GM18951 (cell line): ENCODE data around the gene FCRL1.

Source experiments
- POLR2A ChIP-seq: IDR thresholded peaks from 4 replicates; pipeline ENCODE4 v1.6.1; 2011; ENCODE audit warnings: mild to moderate bottlenecking; ENCODE audit not compliant: insufficient read length, insufficient read depth; ENCODE audit errors: extremely low read depth
- in situ Hi-C: fragments of 300-500 bp; cut with MboI; formaldehyde crosslinking; loops from one replicate; pipeline ENCODE4 v1.12.0; 2022; ENCODE audit warnings: low sequenced_read_pairs, mixed read lengths, inconsistent platforms; ENCODE audit not compliant: unreplicated experiment

FCRL1 gene

DNA sequence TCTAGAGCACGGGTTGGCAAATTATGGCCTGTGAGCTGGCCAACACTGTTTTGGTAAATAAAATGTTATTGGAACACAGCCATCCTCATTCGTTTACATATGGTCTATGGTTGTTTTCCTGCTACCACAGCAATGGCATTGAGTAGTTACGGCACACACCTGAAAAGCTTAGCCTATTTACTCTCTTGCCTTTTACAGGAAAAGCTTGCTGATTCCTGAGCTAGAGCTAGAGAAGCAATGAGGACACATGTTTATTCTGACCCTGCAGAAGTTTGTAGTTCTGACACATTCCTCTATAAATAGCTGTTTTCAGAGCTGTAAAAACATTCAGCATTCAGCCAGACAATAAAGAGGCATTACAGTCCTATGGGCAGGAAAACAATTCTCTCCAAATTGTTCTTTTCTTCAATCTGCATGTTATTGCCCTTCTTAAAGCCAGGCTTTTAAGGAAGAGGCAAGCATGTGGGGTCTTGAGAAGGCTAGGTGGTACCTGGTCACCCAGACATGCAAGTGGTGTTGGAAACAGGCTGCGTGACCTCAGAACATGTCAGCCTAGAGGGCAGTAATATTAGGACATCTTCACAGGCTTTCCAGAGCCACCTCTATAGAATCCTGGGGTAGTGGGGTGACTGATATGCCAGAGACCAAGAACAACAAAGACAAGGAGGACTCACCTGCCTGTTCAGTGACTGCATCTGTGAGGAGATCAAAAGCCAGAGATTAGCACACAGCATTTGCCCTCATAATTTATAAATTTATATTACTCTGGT is 44.6 kb downstream of the FCRL1 start:
- in situ Hi-C loops: no loop called here
- no peak for TF ChIP-seq POLR2A

DNA sequence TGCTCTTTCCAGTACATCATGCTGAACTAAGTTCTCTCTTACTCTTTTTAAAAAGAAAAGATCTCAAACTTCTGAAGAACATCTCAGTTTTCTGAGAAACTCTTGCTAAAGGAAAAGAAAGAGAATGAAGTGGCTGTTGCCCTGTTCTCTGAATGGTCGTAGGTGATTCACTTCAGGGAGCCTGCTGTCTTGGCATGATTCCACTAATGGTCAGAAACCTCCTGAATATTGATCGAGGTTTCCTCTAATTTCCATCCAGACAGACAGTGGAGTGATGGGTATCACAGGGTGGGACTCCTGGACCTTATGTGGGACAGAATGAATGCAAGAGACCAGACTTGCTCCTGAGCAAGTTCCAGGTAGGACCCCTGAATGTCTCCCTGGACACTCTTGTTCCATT is 45.5 kb downstream of the FCRL1 start:
- no peak for TF ChIP-seq POLR2A
- in situ Hi-C loops: no loop called here

- in situ Hi-C loops: no loop called here
Measured at GRCh38 chr1:157773493-157774350, 46.2 kb downstream of the FCRL1 start.

GRCh38 chr1:157771661-157772425 is 48.1 kb downstream of the FCRL1 start:
- no peak for TF ChIP-seq POLR2A
- in situ Hi-C loops: no loop called here

More at GRCh38 chr1:157773493-157774350, 46.2 kb downstream of the FCRL1 start:
- TF ChIP-seq POLR2A: no peak

- TF ChIP-seq POLR2A: no peak
- in situ Hi-C loops: no loop called here
Measured at GRCh38 chr1:157770442-157771043, 49.4 kb downstream of the FCRL1 start.

DNA sequence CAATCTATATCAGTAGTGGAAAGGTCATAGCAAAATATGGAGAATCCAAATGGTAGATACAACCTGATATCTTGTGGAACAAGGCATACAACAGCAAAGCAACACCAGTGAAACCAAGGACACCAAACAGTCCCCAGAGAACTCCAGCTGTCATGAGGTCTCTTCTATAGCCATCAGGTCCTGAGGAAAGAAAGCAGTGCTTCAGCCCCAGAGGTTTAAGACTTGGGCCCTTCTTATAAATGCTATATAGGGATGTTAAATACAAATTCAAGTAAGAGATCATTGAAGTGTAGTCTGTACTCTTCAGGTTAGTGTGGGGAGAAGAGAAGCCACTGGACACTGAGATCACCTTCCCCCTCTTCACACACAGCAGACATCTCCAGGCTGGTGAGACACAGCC is 53.1 kb downstream of the FCRL1 start:
- TF ChIP-seq POLR2A: no peak
- in situ Hi-C loops: no loop called here

- in situ Hi-C loops: no loop called here
- TF ChIP-seq POLR2A: no peak
Measured at GRCh38 chr1:157758018-157758417, 61.9 kb downstream of the FCRL1 start.

DNA sequence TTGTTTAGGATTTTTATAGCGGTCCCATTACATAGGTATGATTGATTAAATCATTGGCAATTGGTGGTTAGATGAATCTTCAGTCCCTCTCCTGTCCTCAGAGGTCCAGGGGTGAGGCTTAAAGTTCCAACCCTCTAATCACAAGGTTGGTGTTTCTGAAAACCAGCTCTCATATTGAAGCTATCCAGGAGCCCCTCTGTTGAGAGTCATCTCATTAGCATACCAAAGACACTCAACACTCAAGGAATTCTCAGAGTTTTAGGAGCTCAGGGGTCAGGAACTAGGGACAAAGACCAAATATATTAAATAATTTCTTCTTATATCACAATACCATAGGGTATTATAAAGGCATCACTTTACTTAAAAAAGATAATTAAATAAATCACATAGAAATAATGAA is 66.3 kb downstream of the FCRL1 start:
- in situ Hi-C loops: no loop called here
- no peak for TF ChIP-seq POLR2A

DNA sequence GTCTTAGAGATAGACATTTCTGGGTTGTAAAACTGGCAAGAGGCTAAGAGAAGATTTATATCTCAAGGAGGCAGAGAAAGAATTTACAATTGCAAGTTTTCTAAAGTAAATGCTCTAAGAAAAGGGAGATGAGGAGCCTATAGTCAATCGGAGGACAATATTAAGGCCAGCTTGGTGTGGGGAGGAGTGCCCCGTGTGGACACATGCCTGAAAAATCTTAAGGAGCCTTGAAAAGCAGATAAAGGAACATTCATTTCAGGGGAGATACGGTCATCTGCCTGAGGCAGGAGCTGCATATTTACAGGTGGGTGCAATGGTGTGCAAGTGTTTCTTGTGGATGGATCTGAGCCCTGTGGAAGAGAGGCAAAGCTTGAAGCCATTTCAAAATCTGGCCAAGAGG is 68.6 kb downstream of the FCRL1 start:
- in situ Hi-C loops: no loop called here
- TF ChIP-seq POLR2A: no peak

DNA sequence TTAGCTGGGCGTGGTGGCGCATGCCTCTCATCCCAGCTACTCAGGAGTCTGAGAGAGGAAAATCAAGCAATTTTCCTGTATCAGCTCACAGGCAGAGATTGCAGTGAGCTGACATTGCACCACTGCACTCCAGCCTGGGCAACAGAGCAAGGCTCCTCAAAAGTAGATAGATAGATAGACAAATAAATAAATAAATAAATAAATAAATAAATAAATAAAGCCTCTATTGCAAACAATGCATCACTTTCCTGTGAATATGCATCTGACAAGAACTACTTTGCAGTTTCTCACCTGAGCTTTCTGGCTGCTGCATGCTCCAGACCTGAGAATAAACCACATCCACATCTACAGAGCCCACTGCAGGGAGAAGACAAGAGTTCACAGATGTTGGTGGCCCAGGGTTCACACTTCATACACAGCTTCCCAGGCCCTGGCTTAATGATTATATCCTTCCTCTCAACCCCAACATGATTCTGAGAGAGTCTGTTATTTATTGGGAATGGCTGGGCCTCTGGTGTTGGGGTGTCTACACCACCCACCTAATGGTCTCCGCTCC is 71.6 kb downstream of the FCRL1 start:
- no peak for TF ChIP-seq POLR2A
- in situ Hi-C loops: no loop called here
